A172 (cell line): Measurements from ENCODE around the gene SASH3. TPM values are rescaled to one million over a fixed set of nuclear protein-coding genes. Genes with fewer than 3 reads are reported as not detected.

ENCODE experiments used
- DNase-seq: peaks from one replicate; pipeline ENCODE4 v3.0.0-alpha.2; 2015; ENCODE audit warnings: low spot score
- total RNA-seq: library from RNA; depleted of rRNA; stranded (reverse); fragments of >200 nt; shearing (Covaris generic); gene quantifications from 2 replicates; pipeline ENCODE4 v1.2.3, GENCODE V29; 2014

The SASH3 gene
- total RNA-seq, 1 experiment from 2014 or later = not detected

DNA sequence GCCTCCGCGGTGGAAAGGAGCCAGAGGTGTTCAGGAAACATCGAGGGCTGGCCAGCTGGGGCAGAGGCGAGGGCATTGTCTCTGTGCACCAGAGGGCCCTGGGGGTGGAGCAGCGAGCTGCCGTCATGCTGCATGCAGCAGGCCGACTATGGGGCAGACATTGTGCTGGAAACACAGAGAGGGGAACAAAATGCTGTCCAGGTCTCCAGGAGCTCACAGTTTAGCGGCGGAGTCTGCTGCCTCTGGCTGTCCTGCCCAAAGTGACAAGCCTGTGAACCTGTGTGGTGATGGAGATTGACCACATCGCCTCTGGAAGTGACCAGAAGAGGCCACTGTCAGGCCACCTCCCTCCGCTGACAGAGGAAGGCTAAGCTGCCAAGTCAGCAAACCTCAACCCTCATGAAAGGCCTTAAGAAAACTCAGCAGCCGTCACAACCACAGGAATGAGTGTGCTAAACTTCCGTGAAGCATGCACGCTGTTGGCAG is 20.1 kb upstream of the SASH3 start:
- peak; percentile 33 for DNase-seq

DNA sequence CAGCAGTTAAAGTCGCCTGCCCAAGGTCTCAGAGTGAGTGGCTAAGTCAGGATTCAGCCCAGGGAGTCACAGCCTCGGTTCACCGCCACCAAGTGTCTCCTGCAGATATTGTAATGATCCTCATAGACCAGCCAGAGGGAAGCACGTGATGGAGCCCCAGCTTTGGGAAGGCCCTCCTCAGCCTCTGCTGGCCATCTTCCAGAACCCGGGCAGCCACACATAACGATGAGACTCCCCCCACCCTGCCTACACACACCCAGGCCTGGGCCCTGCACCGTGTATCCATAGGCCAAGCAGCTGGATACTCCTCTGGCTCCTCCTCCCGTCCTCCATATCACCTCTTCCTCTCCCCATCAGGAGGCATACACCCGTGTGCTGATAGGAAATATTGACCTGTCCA is 19.6 kb upstream of the SASH3 start:
- DNase-seq = no peak

DNA sequence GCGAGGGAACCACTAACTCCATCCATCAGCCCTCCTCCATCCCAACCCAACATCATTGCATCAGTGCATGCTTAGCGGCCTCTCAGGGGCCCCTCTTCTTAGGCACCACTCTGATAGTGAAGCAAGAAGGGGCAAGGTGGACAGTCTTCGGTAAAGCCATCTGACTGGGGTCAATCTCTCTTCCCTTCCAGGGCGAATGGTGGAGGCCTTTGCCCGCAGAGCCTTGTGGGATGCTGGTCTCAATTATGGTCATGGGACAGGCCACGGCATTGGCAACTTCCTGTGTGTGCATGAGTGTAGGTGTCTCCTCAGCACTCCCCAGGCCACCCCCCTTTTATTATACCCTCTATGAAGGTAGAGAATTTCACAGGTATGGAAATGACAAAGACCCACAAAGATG is 18.8 kb upstream of the SASH3 start:
- DNase-seq = no peak

DNA sequence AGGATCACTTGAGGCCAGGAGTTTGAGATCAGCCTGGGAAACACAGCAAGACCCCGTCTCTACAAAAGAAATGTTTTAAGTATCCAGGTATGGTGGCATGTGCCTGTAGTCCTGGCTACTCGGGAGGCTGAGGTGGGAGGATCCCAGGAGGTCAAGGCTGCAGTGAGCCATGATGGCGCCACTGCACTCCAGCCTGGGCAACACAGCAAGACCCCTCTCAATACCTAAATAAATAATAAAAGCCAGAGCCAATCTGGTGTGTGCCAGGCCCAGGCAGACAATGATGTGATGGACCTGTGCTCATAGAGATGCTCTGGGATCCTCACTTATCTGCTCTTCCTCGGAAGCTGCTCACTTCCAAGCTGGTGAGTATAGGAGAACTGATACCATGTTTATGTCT is 18.2 kb upstream of the SASH3 start:
- DNase-seq = no peak

DNA sequence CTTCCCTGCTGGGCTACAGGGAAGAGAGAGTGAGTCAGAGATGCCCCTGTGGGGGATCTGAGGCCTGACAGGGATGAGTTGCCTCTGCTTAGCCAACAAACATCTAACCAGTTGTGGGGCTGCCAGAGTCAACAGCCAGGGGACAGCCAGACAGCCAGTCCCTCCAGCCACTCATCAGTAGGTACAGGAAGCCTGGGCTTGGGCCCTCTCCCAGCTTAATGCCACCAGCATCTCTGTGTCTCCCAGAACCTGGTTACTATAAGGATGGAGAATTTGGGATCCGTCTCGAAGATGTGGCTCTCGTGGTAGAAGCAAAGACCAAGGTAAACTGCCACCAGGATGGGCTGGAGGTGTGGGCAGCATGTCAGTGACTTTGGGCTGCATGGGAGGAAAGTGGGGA is 17.3 kb upstream of the SASH3 start:
- no peak for DNase-seq

DNA sequence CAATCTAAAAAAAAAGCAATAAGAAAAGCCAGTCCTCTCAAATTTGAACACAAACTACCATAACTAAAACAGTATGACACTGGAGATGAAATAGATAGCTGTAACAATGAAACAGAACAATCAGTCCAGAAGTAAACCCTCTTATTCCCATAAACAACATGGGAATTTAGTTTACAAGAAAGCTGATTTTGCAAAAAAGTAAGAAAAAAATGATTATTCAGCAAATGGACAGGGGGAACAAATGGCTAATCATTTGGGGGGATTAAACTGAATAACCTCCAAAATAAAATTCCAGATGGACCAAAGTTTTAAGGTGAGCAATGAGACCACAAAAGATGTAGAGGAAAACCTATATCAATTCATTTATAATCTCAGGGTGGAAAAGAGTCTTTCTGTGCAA is 16.1 kb upstream of the SASH3 start:
- no peak for DNase-seq

DNA sequence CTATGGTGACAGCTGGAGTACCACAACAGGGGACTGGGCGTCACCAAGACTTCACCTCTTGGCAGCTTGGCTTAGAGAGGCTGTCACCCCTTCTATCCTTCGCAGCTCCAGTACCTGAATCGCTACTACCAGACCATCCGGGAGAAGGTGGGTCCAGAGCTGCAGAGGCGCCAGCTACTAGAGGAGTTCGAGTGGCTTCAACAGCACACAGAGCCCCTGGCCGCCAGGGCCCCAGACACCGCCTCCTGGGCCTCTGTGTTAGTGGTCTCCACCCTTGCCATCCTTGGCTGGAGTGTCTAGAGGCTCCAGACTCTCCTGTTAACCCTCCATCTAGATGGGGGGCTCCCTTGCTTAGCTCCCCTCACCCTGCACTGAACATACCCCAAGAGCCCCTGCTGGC is 11.6 kb upstream of the SASH3 start:
- DNase-seq = no peak

DNA sequence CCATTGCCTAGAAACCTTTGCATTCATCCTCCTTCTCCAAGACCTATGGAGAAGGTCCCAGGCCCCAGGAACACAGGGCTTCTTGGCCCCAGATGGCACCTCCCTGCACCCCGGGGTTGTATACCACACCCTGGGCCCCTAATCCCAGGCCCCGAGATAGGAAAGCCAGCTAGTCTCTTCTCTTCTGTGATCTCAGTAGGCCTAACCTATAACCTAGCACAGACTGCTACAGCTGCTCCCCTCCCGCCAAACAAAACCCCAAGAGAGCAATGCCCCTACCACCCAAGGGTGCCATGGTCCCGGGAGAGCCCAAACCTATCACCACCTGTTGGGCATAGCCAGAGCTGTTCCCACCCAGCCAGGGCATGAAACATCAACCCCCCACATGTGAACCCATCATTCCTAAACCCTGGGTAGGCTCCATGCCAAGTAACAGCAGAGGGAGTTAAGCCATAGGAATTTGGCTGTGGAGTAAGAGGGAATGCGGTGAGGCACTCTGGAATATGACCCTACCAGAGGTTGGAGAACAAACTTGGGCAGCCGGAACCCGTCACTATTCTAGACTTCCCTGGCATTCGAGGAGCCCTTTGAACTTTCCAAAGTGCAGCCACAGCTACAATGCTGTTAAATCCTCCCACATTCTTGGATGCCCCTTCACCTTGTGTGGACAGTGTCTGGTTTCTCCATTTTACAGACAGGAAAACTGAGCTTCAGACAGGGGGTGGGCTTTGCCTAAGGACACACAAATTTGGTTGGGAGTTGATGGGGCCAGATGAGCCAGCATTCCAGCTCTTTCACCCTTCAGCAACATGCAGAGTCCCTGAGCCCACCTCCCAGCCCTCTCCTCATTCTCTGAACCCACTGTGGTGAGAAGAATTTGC is 10.9 kb upstream of the SASH3 start:
- no peak for DNase-seq

DNA sequence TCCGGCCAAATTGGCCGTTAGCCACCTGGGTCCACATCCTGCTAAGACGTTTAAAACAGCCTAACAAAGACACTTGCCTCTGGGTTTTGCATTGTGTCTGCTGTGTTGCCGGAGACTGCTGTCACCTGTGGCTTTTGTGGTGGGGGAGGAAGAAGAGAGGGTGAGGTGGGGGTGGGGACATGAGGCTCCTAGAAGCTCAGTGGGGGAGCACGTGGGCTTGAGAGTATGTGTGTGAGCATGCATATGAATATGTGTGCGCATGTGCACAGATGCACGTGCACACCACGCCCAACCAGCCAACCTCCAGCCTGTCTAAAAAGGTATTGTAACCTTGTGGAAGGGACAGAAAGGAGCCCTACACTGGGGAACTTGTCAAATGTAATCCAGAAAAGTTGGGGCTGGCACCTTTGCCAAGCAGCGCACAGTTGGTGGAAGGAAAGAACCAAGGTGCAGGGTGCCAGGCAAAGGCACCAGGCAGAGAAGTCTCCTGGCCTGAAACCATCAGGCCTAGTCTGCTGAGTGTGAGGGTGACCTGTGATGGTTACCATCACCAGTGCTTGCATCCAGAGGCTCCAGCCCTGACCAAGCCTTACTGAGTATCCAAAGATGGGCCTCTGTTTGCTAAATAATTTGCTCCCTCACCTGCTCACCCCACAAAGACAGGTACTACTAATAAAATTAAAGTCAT is 10.1 kb upstream of the SASH3 start:
- DNase-seq = no peak

DNA sequence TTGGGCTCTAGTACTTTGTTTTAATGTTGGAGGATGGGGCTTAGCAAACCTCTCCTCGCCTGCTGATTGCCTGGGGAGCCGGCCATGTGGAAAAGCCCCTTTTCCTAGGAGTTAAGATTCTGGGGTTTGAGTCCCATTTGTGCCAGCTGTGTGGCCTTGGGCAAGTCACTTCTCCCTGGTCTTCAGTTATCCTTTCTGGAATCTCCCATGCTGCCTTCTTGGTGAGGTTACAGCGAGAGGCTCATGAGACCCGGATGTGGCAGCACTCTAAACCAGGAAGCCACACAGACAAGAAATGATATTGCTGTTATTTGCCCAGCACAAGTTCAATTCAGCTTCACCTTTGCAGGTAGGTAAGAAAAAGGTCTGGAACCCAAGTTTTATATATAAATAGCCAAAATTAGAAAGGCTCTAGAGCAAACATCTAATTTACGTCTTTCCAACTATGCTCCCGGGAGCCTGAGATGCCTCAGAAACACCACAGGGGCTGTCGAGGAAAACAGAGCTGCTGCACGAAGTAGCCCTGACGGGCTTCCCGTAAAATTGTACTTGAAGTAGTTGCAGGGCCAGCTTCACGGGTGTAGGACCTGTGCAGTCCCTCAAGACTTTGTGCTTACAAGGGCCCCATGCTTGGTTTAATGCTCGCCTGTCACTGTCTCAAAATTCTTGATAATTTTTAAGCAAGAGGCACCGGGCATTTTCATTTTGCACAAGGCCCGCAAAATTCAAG is 8.3 kb upstream of the SASH3 start:
- DNase-seq = no peak

DNA sequence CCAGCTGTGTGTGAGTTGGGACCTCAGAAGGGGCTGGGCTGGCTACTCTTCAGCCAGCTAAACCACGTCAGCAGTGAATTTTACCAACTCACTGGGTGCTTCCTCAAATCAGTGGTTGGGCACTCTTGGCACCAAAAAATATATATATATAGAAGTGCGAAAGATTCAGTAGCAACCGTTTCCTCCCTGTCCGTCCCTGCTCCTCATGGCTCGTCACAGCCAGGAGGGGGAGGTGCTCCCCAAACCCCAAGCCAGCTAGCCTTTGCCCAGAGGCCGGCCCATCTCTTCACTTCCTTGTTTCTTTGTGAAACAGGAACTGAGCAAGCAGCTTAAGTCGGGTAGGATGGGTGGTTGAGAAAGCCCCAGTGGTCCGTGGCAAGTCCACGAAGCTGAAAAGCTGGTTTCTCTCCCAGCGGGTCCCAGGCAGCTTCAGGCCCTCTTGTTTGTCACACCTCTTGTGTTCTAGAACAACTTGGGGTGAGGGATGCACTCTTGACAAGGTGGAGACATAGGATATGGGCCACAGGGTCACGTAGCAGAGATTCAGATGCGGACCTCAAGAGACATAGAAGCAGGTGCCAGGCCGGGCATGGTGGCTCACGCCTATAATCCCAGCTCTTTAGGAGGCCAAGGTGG is 6.8 kb upstream of the SASH3 start:
- no peak for DNase-seq

DNA sequence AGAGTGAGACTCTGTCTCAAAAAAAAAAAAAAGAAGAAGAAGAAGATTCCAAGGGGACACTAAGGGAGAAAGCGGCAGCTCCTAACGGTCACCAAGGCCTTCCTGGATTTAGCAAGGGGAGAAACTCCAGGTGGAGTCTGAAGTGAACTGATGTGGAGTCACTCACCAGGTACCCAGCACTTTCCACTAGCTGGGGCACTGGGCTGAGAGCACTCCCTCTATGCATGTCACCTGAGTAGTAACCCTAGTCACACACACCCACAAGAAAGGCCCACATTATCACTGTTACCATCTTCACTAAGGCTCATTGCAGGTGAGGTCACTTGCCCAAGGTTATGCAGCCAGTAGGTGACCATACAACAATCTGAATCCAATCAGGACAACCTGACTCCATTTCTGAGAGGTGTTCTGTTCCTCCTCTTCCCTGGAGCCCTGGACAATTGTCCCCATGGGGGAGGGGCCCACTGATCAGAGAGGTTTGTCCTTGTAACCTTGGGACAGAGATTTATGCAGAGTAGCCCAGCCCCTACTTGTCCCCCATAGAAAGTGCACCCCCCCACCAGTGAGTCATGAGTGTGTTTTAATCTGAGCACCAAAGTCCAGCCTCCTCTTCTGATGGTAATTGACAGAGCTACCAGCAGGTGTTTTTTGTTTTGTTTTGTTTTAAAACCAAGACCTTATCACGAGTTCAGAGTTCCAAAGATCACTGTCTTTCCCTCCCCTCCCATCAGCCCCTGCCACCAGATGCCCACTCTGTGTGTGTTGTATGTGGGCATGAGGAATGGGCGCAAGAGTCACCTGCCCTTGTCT is 5.9 kb upstream of the SASH3 start:
- DNase-seq = no peak

DNA sequence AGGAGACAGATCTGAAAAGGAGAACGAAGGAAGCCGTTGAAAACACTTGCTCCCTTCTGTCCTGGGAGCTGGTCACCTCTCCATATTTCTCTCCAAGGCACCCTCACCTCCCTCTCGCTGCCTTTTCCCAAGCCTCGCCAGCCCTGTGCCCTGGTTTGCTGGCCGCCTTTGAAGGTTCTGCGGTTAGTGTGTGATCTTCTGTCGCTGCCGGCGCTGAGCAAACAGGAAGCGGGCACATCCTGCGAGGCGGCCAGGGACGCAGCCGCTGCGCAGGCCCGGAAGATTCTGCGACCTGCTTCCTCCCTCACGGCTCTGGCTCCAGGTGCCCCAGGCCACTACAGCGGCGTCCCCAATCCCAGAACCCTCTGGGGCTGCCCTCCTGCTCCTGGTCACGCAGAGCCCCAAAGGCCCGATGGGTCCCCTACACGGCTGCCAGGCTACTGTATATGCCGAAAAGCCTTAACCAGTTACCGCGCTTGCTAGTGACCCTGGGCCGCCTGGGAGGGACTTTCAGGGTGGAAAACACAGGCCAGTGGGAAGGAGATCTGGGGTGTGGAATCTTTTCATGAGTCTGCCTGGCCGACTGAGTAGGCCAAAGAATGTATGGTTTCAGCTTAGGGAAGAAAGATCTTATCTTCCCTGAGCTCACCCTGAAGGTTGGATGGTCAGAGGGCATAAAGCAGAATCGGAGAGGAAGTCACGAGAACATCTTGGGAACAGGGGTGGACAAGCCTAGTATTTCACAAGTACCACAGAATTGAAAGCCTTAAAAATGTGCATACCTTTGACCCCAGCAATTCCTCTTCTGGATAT is 2.3 kb upstream of the SASH3 start:
- no peak for DNase-seq

DNA sequence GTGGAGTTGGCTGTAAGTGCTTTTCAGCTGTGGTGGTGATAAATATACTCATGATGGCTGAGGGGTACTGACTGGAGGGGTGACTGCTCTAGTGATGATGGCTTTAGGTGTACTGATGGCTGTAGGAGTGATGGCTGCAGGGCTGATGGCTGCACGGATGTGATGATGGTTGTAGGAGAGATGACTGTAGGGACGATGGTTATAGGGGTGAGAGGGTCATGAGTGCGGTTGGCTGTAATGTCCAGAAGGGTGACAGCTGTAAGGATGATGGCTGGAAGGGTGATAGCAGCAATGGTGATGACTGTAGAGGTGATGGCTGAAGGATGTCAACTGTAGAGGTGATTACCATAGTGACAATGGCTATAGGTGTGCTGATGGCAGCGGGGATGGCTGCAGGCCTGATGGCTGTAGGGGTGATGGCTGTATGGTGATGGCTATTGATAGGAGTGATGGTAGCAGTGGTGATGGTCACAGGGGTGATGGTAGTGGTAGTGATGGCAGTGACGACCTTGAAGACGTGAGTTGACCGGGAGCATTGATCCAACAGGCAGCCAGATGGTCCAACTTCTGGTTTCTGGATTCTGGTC is 570 bp upstream of the SASH3 start:
- no peak for DNase-seq

DNA sequence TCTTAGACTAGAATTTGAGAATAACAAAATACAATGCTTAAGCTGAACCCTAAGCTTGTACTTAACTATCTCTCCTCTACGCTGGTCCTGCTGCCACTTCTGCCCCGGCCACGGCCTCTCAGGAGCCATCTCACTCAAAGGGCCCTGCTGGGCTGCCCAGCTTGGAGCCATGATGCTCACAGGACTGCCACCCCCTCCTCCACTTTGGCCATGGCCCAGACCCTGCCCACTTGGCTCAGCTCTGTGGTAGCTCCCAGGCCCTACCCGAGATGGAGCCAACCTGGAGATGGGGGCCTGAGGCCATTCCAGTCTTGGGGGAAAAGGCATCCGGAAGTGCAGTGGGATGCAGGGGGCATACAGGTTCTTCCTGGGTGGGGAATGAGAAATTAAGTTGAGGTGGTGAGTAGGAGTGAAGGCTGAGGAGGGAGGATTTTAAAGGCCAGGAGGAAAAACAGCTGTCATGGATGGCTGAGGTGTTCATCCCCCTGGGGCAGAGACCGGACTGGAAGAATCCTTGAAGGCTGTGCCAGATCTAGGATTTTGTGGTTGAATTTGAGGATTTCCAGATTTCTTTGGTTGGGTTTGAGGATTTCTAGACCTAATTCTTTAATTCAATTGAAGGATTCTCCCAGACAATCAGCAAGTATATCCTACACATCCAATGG is 824 bp downstream of the SASH3 start:
- DNase-seq = no peak

DNA sequence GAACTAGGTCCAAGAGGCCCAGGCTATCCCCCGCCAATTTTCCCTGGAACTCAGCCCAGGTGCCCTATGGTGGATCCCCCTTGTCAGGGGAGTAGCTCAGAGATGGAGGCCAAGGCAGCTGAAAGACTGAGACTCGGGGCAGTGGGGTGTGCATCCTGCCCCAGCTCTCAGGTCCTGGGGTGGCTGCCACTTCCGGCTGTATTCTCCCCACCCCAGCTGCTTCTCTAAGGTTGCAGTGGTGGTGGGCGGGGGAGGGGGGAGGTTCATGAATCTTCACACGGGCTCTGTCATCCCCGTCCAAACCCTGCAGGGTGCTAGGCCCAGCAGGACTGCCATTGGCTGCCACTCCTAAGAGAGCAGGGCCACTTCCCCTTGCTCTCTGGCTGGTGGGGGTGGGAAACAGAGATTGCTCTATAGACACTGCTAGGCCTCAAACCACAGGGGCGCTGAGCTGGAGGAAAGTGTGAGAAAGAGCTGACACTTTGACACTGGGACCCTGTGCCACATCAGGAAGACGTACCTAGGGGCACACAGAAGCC is 1.5 kb downstream of the SASH3 start:
- DNase-seq = no peak

DNA sequence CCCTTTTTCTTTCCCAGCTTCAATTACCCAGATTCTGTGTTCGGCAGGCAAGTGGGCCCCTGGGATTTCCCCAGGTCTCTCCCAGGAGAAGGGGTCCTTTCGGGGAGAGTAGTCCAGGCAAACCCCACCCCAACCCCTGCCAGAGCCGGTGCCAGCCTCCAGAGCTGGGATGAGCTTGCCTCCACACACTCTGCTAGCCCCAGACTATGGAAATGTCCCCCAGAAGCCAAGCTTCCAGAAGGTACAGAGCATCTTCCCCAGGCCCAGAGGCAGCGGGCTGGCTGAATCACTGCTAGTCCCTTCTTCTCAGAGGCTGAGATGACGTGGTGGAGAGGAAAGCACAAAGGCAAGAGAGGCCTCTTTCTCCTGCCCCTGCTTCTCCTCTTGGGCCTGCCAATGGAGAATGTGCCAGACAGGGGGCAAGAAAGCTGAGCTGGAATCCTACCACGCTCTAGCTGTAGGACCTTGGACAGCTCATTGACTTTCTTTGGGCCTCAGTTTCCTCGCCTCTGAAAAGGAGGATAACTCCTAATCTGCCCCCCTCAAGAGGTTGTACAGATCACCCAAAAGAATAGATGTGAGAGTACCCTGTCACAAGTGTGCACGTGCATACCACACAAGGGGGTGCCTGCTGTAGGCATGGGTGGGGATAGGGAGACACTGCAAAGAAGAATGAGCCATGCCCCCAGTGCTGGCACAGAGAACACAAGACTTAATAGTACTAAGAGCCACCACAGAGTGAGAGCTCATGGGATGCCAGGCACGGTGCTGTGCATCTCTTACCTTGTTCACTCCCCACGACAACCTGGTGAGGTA is 2.1 kb downstream of the SASH3 start:
- no peak for DNase-seq

DNA sequence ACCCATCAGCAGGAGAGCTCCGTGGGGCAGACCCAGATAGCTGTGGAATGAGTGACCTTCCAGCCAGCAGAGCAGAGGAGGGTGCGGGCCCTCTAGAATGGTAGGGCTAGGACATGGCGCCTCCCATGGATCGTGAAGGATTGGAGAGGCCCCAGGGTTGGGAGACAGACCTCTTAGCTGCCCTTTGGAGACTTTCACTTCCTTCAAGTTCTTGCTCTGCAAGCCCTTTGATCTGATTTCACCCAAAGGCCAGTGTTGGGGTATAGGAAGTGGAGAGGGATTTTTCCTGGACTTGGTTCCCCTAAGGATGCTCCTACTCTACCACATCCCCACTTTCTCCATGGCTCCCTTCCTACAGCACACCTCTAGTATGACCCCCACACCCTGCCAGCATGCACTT is 3.0 kb downstream of the SASH3 start:
- DNase-seq = no peak
